HS-5 (cell line): Measurements from ENCODE around the gene RPS6KC1.
"Not testable (repeated sequence)": the region's sequence is repeated elsewhere in the genome, so short reads cannot be mapped to it uniquely, and the experiment has no call there.

Experiments
- DNase-seq: peaks from one replicate; pipeline ENCODE4 v3.0.0-alpha.2; 2012; ENCODE audit warnings: low read depth

The RPS6KC1 gene

DNA sequence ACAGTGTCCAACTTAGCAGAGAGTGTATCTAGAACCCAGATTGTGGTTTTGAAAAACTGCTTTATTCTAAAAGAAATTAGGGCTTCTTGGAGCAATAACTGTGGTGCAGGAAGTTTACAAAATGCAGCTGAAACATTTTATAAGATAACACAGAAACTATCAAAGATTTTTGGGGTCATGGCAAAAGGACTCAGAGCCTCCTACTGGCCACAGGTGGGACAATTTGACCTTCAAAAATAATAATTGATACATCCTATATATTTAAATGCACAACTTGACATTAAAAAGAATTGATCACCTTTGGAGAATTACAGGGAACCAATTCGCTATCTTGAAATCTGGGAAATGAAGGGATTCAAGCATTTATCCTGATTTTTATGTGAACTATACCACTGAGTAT is 235.2 kb downstream of the RPS6KC1 start:
- DNase-seq, result no peak

- no peak for DNase-seq
Observed at GRCh38 chr1:213287987-213288386, 236.9 kb downstream of the RPS6KC1 start.

- no peak for DNase-seq
Observed at GRCh38 chr1:213291526-213291925, 240.5 kb downstream of the RPS6KC1 start.

DNA sequence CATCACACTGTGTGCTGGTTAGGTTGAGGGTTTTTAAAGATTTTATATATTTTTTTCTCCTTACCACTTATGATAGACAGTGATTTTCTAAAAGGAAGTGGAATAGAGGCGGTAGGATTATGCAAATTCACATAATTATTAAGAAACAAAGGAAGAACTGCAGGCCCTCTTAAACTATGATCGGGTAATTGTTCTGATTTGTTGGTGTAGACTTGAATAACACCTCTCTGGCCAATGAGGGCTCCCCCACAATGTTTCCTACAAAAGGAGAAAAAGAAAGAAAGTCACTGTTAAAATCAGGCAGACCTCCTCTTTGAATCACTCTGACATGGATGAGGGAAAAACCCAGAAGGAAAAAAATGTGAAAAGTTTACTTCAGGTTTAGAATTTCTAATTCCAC is 241.6 kb downstream of the RPS6KC1 start:
- no peak for DNase-seq

DNA sequence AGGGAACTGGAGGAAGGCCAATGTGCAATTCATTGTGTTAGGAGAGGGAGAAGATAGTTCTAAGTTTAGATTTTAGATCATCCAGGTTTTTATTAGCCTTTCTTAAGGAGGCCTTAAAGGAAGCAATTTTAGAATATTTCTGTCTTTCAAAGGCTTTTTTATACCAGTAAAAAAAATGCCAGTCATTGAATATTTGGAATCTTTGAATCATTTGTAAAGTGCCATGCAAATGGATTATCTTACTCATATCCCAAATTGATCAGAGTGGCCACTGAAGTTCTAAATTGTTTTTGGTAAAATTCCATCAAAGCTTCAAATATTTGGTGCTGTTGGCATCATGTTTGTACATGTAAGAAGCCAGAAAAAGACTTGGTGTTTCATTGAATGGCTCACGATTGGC is 244.8 kb downstream of the RPS6KC1 start:
- DNase-seq, result no peak

DNA sequence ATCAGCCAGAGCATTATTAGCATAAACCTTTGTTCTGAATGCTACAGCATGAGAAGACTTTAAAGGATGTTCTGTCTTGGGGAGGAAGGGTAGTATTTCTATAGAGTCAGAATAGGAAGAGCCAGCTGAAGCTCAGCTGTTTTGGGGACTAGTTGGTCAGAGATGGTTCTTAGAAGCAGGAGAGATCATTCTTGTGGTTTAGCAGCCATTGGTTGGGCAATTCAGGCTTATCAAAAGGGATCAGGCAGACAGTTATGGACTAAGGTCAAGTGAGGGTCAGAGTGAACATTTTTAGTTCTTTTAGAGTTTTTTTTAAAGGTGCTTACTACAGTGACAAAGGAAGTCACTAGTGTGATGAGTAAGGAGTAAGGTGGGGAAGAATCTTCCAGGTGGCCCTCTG is 245.5 kb downstream of the RPS6KC1 start:
- no peak for DNase-seq

DNA sequence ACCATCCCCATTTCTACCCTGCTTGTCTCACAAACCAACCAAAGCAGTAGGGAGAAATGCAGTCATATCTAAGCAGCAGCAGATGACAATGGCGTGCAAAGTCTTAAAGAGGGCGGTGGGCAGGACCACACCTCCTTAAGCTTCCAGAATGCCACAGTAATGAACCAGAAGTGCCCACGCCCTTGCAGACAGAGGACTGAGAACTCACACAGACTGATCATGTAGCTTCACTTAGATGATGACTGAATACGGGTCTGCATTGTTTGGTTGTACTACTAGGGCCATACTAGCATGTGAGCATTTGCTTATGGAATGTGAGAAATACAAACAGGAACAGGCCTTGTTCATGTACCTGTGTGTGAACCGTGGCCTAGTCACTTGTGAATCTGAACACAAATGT is 246.0 kb downstream of the RPS6KC1 start:
- DNase-seq, result no peak

- no peak for DNase-seq
Observed at GRCh38 chr1:213300433-213300832, 249.4 kb downstream of the RPS6KC1 start.

DNA sequence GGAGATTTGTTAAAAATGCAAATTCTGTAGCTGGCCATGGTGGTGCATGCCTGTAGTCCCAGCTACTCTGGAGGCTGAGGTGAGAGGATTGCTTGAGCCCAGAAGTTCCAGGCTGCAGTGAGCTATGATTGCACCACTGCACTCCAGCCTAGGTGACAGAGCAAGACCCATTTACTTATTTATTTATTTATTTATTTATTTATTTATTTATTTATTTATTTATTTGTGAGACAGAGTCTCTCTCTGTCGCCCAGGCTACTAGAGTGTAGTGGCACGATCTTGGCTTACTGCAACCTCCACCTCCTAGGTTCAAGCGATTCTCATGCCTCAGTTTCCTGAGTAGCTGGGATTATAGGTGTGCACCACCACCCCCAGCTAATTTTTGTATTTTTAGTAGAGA is 250.5 kb downstream of the RPS6KC1 start:
- DNase-seq, result not testable (repeated sequence)

GRCh38 chr1:213303286-213303685 is 252.2 kb downstream of the RPS6KC1 start:
- no peak for DNase-seq

DNA sequence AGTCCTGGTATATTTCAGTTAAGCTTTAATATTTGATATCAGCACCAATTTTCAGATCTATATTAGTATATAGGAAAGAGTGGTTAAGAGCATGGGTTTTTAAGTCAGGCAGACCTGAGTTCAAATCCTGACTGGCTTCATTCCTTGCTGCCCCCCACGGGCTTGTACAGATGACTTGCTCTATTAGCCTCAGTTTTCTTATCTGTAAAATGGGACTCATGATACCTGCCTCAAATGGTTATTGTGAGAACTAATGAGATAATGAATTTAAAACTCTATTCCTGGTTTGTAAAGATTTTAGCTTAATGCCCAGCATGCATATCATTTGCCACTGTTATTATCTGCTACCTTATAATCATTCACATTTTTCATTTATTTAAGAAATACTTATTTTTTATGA is 264.5 kb downstream of the RPS6KC1 start:
- no peak for DNase-seq

- DNase-seq, result not testable (repeated sequence)
Observed at GRCh38 chr1:213318458-213318857, 267.4 kb downstream of the RPS6KC1 start.

DNA sequence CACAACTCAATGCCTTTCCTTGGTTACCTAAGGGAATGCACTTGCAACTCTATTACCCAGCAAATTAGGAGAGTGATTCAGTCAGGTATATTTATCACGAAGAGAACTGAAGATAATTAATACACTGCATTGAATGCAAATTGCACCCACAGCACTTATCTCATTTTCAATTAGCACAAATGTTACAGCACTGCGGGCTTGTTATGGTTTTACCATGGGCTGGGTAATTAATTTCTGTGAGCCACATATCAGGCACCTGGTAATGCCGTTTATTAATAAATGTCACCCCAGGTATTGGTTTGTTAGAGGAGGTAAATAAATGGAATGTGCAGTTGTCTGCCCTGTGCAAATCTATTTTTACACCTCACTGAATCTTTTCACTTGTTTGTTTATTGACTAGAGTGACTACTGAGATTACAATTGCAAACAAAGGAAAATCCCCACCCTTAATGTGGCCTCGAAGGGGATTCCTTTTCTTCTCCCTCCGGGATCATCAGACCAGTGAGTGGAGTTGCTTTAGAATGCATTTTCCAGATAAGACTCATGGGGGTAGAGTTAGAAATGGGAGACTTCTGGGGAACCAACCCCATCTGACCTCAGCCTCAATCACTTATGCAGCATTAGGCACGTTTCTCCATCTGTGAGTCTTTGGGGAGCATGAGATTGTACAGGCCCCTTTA is 269.3 kb downstream of the RPS6KC1 start:
- DNase-seq, result no peak
